Neuronal stem cell (in vitro differentiated cells): ENCODE data around the gene ABHD16B.
A peak's percentile ranks its signal among the peaks of the same experiment; 100 is the strongest.

Source experiments
- DNase-seq: peaks from one replicate; pipeline ENCODE4 v3.0.0-alpha.2; 2013; ENCODE audit warnings: low spot score
- H2AFZ ChIP-seq: one replicate; pipeline ENCODE4 v1.6.1; 2013; ENCODE audit warnings: mild to moderate bottlenecking, low read length, inconsistent platforms
- H2AK5ac ChIP-seq: 2 replicates; pipeline ENCODE4 v1.6.1; 2013; ENCODE audit warnings: low read depth, mild to moderate bottlenecking, inconsistent platforms, low read length, moderate library complexity, mixed read lengths
- H2BK120ac ChIP-seq: 2 replicates; pipeline ENCODE4 v1.6.1; 2013; ENCODE audit warnings: low read depth, mild to moderate bottlenecking, inconsistent platforms, low read length, moderate library complexity, mixed read lengths
- H2BK12ac ChIP-seq: one replicate; pipeline ENCODE4 v1.6.1; 2013; ENCODE audit warnings: low read length, inconsistent platforms
- H2BK15ac ChIP-seq: 2 replicates; pipeline ENCODE4 v1.6.1; 2013; ENCODE audit warnings: mild to moderate bottlenecking, low read length, inconsistent platforms, mixed read lengths
- H2BK5ac ChIP-seq: one replicate; pipeline ENCODE4 v1.6.1; 2013; ENCODE audit warnings: inconsistent platforms, mild to moderate bottlenecking, low read length, moderate library complexity
- H3K14ac ChIP-seq: one replicate; pipeline ENCODE4 v1.6.1; 2013; ENCODE audit warnings: low read length, inconsistent platforms
- H3K18ac ChIP-seq: 2 replicates; pipeline ENCODE4 v1.6.1; 2013; ENCODE audit warnings: low read length, inconsistent platforms
- H3K23ac ChIP-seq: 2 replicates; pipeline ENCODE4 v1.6.1; 2013; ENCODE audit warnings: low read depth, mild to moderate bottlenecking, mixed read lengths, low read length, inconsistent platforms; ENCODE audit not compliant: poor library complexity
- H3K27ac ChIP-seq: replicated peaks from 3 replicates; pipeline ENCODE4 v1.5.1; 2013; ENCODE audit warnings: low read length, inconsistent platforms
- H3K27me3 ChIP-seq, 3 experiments: 2 replicates each; pipeline ENCODE4 v1.6.1; 2013; ENCODE audit warnings: low read length in 3 of 3, mild to moderate bottlenecking in 2 of 3, inconsistent platforms in 1 of 3, low read depth in 1 of 3, mixed read lengths in 1 of 3, moderate library complexity in 1 of 3; ENCODE audit not compliant: control insufficient read depth in 3 of 3, insufficient read depth in 3 of 3
- H3K36me3 ChIP-seq, 2 donors: replicated peaks in 1 of 2; 2 replicates each; pipeline ENCODE4 v1.6.1; 2013; ENCODE audit warnings: low read length in 2 of 2; ENCODE audit not compliant: control insufficient read depth in 2 of 2, insufficient read depth in 2 of 2
- H3K4ac ChIP-seq: 2 replicates; pipeline ENCODE4 v1.6.1; 2013; ENCODE audit warnings: inconsistent platforms, mild to moderate bottlenecking, low read length, moderate library complexity
- H3K4me1 ChIP-seq, 2 donors: 1 replicate in 1 of 2; 2 replicates in 1 of 2; pipeline ENCODE4 v1.6.1; 2013; ENCODE audit warnings: low read length in 2 of 2, low read depth in 1 of 2; ENCODE audit not compliant: control insufficient read depth in 2 of 2, insufficient read depth in 1 of 2
- H3K4me2 ChIP-seq: one replicate; pipeline ENCODE4 v1.6.1; 2013; ENCODE audit warnings: mild to moderate bottlenecking, low read length, inconsistent platforms; ENCODE audit not compliant: insufficient read depth, poor library complexity, severe bottlenecking
- H3K4me3 ChIP-seq, 2 donors: 2 replicates each; pipeline ENCODE4 v1.5.1; 2013; ENCODE audit warnings: low read length in 2 of 2, mild to moderate bottlenecking in 2 of 2, inconsistent platforms in 1 of 2, moderate library complexity in 1 of 2
- H3K79me1 ChIP-seq: one replicate; pipeline ENCODE4 v1.6.1; 2013; ENCODE audit warnings: low read depth, mild to moderate bottlenecking, inconsistent platforms, low read length, moderate library complexity
- H3K9ac ChIP-seq: one replicate; pipeline ENCODE4 v1.6.1; 2013; ENCODE audit warnings: mild to moderate bottlenecking, low read depth, low read length, inconsistent platforms; ENCODE audit not compliant: poor library complexity
- H3K9me3 ChIP-seq, 2 donors: replicated peaks in 1 of 2; 2 replicates each; pipeline versions ENCODE3 to v1.6.1; 2013; ENCODE audit warnings: low read length in 2 of 2, mild to moderate bottlenecking in 2 of 2, inconsistent platforms in 1 of 2, low read depth in 1 of 2, mixed read lengths in 1 of 2, moderate library complexity in 1 of 2; ENCODE audit not compliant: control insufficient read depth in 2 of 2, insufficient read depth in 1 of 2
- H4K8ac ChIP-seq: one replicate; pipeline ENCODE4 v1.6.1; 2013; ENCODE audit warnings: low read depth, mild to moderate bottlenecking, inconsistent platforms, low read length, moderate library complexity
- H4K91ac ChIP-seq: one replicate; pipeline ENCODE4 v1.6.1; 2013; ENCODE audit warnings: low read length, low read depth, mild to moderate bottlenecking, inconsistent platforms; ENCODE audit not compliant: poor library complexity
- WGBS, 2 donors: extraction: QIAGEN DNeasy Blood & Tissue Kit; methylation state at CpG; one replicate each; pipeline ENCODE4 v1.1.7; 2013; ENCODE audit warnings: missing lambda C conversion rate in 2 of 2, mixed read lengths in 1 of 2; ENCODE audit not compliant: insufficient read length in 2 of 2, insufficient replicate concordance in 1 of 2; ENCODE audit errors: extremely low coverage in 2 of 2; 5-methylcytosine and 5-hydroxymethylcytosine counted together

Gene ABHD16B

GRCh38 chr20:63839620-63840019 lies 21.7 kb upstream of the ABHD16B start:
- Histone ChIP-seq H2BK12ac (peak overlapping the region; percentile 7), H2AK5ac (no peak overlapping the region), H2BK120ac (no peak overlapping the region), H3K4me1 (peaks cover 7 to 10% of the 10 kb centered on the region in 2 donors), H3K27me3 (no peaks in the 10 kb centered on the region), H3K9me3 (no peaks in the 10 kb centered on the region), H3K27ac (no peak overlapping the region), H2BK5ac (no peak overlapping the region), H3K4me3 (no peak overlapping the region), H3K18ac (peak overlapping the region; percentile 50), H2BK15ac (peak overlapping the region; percentile 30), H4K91ac (no peak overlapping the region), H3K23ac (no peak overlapping the region), H4K8ac (no peak overlapping the region), H3K4me2 (no peak overlapping the region), H3K36me3 (no peaks in the 10 kb centered on the region), H3K14ac (no peak overlapping the region), H3K9ac (peak overlapping the region; percentile 63), H3K4ac (no peak overlapping the region), H3K79me1 (no peaks in the 10 kb centered on the region), H2AFZ (no peak overlapping the region)
- no peak for DNase-seq
- WGBS, 2 donors, result no CpG with 5 or more reads among the region's 13 CpGs

- no CpG with 5 or more reads among the region's 11 CpGs for WGBS, 2 donors
- Histone ChIP-seq H3K18ac (peak overlapping the region; percentile 74), H2BK15ac (peak overlapping the region; percentile 3), H3K27ac (no peak overlapping the region), H3K79me1 (no peaks in the 10 kb centered on the region), H3K4me3 (peak overlapping the region in 1 of 2 donors; percentile 58), H3K4me2 (no peak overlapping the region), H2AK5ac (peak overlapping the region; percentile 64), H3K4me1 (peaks cover 2 to 3% of the 10 kb centered on the region in 2 donors), H2AFZ (no peak overlapping the region), H3K14ac (peak overlapping the region; percentile 31), H3K27me3 (no peaks in the 10 kb centered on the region), H2BK12ac (no peak overlapping the region), H2BK5ac (no peak overlapping the region), H3K9me3 (no peaks in the 10 kb centered on the region), H3K4ac (no peak overlapping the region), H2BK120ac (no peak overlapping the region), H3K36me3 (no peaks in the 10 kb centered on the region), H3K23ac (peak overlapping the region; percentile 5), H4K91ac (no peak overlapping the region), H3K9ac (peak overlapping the region; percentile 30), H4K8ac (no peak overlapping the region)
- DNase-seq, result no peak
These were observed 20.9 kb upstream of the ABHD16B start for GRCh38 chr20:63840405-63840828.

GRCh38 chr20:63842258-63842657 lies 19.0 kb upstream of the ABHD16B start:
- Histone ChIP-seq H3K36me3 (no peaks in the 10 kb centered on the region), H3K4ac (no peak overlapping the region), H3K79me1 (peaks cover 2% of the 10 kb centered on the region), H3K27ac (no peak overlapping the region), H3K27me3 (no peaks in the 10 kb centered on the region), H3K9ac (no peak overlapping the region), H2BK5ac (no peak overlapping the region), H2AK5ac (no peak overlapping the region), H3K14ac (no peak overlapping the region), H3K4me1 (peaks cover 10 to 12% of the 10 kb centered on the region in 2 donors), H3K9me3 (no peaks in the 10 kb centered on the region), H3K4me3 (no peak overlapping the region), H2BK15ac (peak overlapping the region; percentile 14), H4K91ac (no peak overlapping the region), H3K4me2 (no peak overlapping the region), H2BK12ac (peak overlapping the region; percentile 78), H4K8ac (no peak overlapping the region), H3K18ac (peak overlapping the region; percentile 21), H2BK120ac (no peak overlapping the region), H3K23ac (no peak overlapping the region), H2AFZ (no peak overlapping the region)
- no CpG with 5 or more reads among the region's 9 CpGs for WGBS, 2 donors
- no peak for DNase-seq

GRCh38 chr20:63843222-63843621 lies 18.1 kb upstream of the ABHD16B start:
- Histone ChIP-seq H3K4me1 (peaks cover 18 to 22% of the 10 kb centered on the region in 2 donors), H3K27me3 (no peaks in the 10 kb centered on the region), H3K23ac (peak overlapping the region; percentile 39), H3K36me3 (no peaks in the 10 kb centered on the region), H3K27ac (no peak overlapping the region), H3K4me2 (no peak overlapping the region), H4K8ac (no peak overlapping the region), H3K18ac (peak overlapping the region; percentile 81), H3K4me3 (peak overlapping the region in 1 of 2 donors; percentile 50), H2AFZ (no peak overlapping the region), H2BK12ac (no peak overlapping the region), H3K14ac (peak overlapping the region; percentile 28), H2BK15ac (peak overlapping the region; percentile 87), H2BK5ac (peak overlapping the region; percentile 5), H3K4ac (no peak overlapping the region), H3K79me1 (peaks cover 2% of the 10 kb centered on the region), H3K9me3 (no peaks in the 10 kb centered on the region), H4K91ac (no peak overlapping the region), H2AK5ac (peak overlapping the region; percentile 98), H2BK120ac (peak overlapping the region; percentile 6), H3K9ac (no peak overlapping the region)
- no CpG with 5 or more reads among the region's 12 CpGs for WGBS, 2 donors
- DNase-seq, result no peak
